SK-N-SH treated with all-trans-retinoic acid at 6 μM for 48 hours (cell line): ENCODE measurements around the gene MAP4K4.
"Not testable (repeated sequence)": the region's sequence is repeated elsewhere in the genome, so short reads cannot be mapped to it uniquely, and the experiment has no call there.

ENCODE experiments used
- ATAC-seq: fragments of 200-7000 bp; cut with Tn5 transposase; 3 replicates; pipeline ENCODE4 v1.9.1; 2020; ENCODE audit warnings: mild to moderate bottlenecking, moderate library complexity
- ARNTL ChIP-seq: fragments of 450-650 bp; formaldehyde crosslinking; IDR thresholded peaks from 2 replicates; pipeline ENCODE4 v1.5.0; 2020; ENCODE audit warnings: low read depth, mild to moderate bottlenecking, moderate library complexity, borderline replicate concordance
- BACH2 ChIP-seq: fragments of 250-450 bp; sonication (Bioruptor Pico); IDR thresholded peaks from 2 replicates; pipeline ENCODE4 v1.9.0; 2021; ENCODE audit warnings: mild to moderate bottlenecking, borderline replicate concordance
- CREB5 ChIP-seq: fragments of 250-450 bp; sonication (Bioruptor Pico); IDR thresholded peaks from 2 replicates; pipeline ENCODE4 v1.5.1; 2020; ENCODE audit warnings: low read depth, mild to moderate bottlenecking, moderate library complexity
- CSDC2 ChIP-seq: fragments of 250-450 bp; sonication (Bioruptor Pico); IDR thresholded peaks from 2 replicates; pipeline ENCODE4 v1.5.0; 2020; ENCODE audit warnings: mild to moderate bottlenecking, moderate library complexity
- CSRNP3 ChIP-seq: fragments of 250-450 bp; sonication (Bioruptor Pico); IDR thresholded peaks from 2 replicates; pipeline ENCODE4 v1.5.1; 2021; ENCODE audit warnings: mild to moderate bottlenecking, moderate library complexity
- ESRRG ChIP-seq: fragments of 250-450 bp; sonication (Bioruptor Pico); IDR thresholded peaks from 2 replicates; pipeline ENCODE4 v1.6.1; 2021; ENCODE audit warnings: mild to moderate bottlenecking
- GLIS3 ChIP-seq: fragments of 250-450 bp; sonication (Bioruptor Pico); IDR thresholded peaks from 2 replicates; pipeline ENCODE4 v1.5.0; 2020; ENCODE audit warnings: mild to moderate bottlenecking, moderate library complexity
- OSR1 ChIP-seq: fragments of 250-450 bp; sonication (Bioruptor Pico); IDR thresholded peaks from 2 replicates; pipeline ENCODE4 v1.8.0; 2022; ENCODE audit warnings: moderate library complexity, mild to moderate bottlenecking, inconsistent platforms
- PATZ1 ChIP-seq: fragments of 250-450 bp; sonication (Bioruptor Pico); IDR thresholded peaks from 2 replicates; pipeline ENCODE4 v1.8.0; 2020; ENCODE audit warnings: mild to moderate bottlenecking, moderate library complexity, borderline replicate concordance
- POU6F1 ChIP-seq: fragments of 250-450 bp; sonication (Bioruptor Pico); IDR thresholded peaks from 2 replicates; pipeline ENCODE4 v1.8.0; 2021; ENCODE audit warnings: low read depth, mild to moderate bottlenecking, moderate library complexity, borderline replicate concordance
- RARB ChIP-seq: fragments of 250-450 bp; sonication (Bioruptor Pico); IDR thresholded peaks from 2 replicates; pipeline ENCODE4 v1.8.0; 2021; ENCODE audit warnings: mild to moderate bottlenecking, moderate library complexity
- SNAI2 ChIP-seq: fragments of 250-450 bp; sonication (Bioruptor Pico); IDR thresholded peaks from 2 replicates; pipeline ENCODE4 v1.5.0; 2020; ENCODE audit warnings: mild to moderate bottlenecking, moderate library complexity
- TCF4 ChIP-seq: fragments of 250-450 bp; sonication (Bioruptor Pico); IDR thresholded peaks from 2 replicates; pipeline ENCODE4 v1.8.0; 2021; ENCODE audit warnings: mild to moderate bottlenecking, moderate library complexity, borderline replicate concordance
- TOX ChIP-seq: fragments of 250-450 bp; sonication (Bioruptor Pico); IDR thresholded peaks from 2 replicates; pipeline ENCODE4 v1.8.0; 2021; ENCODE audit warnings: mild to moderate bottlenecking, moderate library complexity, borderline replicate concordance
- TSHZ2 ChIP-seq: fragments of 250-450 bp; sonication (Bioruptor Pico); IDR thresholded peaks from 2 replicates; pipeline ENCODE4 v1.5.0; 2020; ENCODE audit warnings: mild to moderate bottlenecking, moderate library complexity
- ZFP3 ChIP-seq: fragments of 250-450 bp; sonication (Bioruptor Pico); IDR thresholded peaks from 2 replicates; pipeline ENCODE4 v1.5.0; 2020; ENCODE audit warnings: mild to moderate bottlenecking, moderate library complexity
- ZFP30 ChIP-seq: fragments of 450-650 bp; formaldehyde crosslinking; IDR thresholded peaks from 2 replicates; pipeline ENCODE4 v1.5.0; 2022; ENCODE audit warnings: mild to moderate bottlenecking, moderate library complexity
- ZNF565 ChIP-seq: fragments of 450-650 bp; formaldehyde crosslinking; conservative IDR thresholded peaks from 2 replicates; pipeline ENCODE4 v1.5.0; 2020; ENCODE audit warnings: low read depth, mild to moderate bottlenecking, moderate library complexity
- ZNF70 ChIP-seq: fragments of 450-650 bp; formaldehyde crosslinking; IDR thresholded peaks from 2 replicates; pipeline ENCODE4 v1.5.0; 2020; ENCODE audit warnings: mild to moderate bottlenecking, moderate library complexity
- ZNF8 ChIP-seq: fragments of 450-650 bp; formaldehyde crosslinking; IDR thresholded peaks from 2 replicates; pipeline ENCODE4 v1.5.0; 2020; ENCODE audit warnings: mild to moderate bottlenecking, moderate library complexity

MAP4K4 gene

GRCh38 chr2:101773137-101773536 lies 75.6 kb downstream of the MAP4K4 start:
- TF ChIP-seq OSR1 (no peak), CSRNP3 (CRISPR knock-in tag) (no peak)
- TF ChIP-seq, all 23 proteins: peak for 0

GRCh38 chr2:101773961-101774360 lies 76.5 kb downstream of the MAP4K4 start:
- not testable (repeated sequence) for ATAC-seq

More at GRCh38 chr2:101773137-101773536, 75.6 kb downstream of the MAP4K4 start:
- ATAC-seq: no peak

- ATAC-seq: no peak; the same call in 2 of the 3 replicates
- TF ChIP-seq ARNTL (CRISPR knock-in tag): no peak
- TF ChIP-seq TSHZ2: no peak
- no peak for TF ChIP-seq BACH2
- no peak for TF ChIP-seq OSR1
- TF ChIP-seq ZNF70 (CRISPR knock-in tag): no peak
- TF ChIP-seq CSRNP3 (CRISPR knock-in tag): no peak
- TF ChIP-seq TOX (CRISPR knock-in tag): no peak
- no peak for TF ChIP-seq ZFP30 (CRISPR knock-in tag)
- TF ChIP-seq TCF4: no peak
- no peak for TF ChIP-seq GLIS3 (CRISPR knock-in tag)
- no peak for TF ChIP-seq CSDC2 (CRISPR knock-in tag)
- TF ChIP-seq ZFP3 (CRISPR knock-in tag): no peak
- no peak for TF ChIP-seq POU6F1 (CRISPR knock-in tag)
- no peak for TF ChIP-seq ZNF8 (CRISPR knock-in tag)
- no peak for TF ChIP-seq ZNF565
- no peak for TF ChIP-seq SNAI2
- TF ChIP-seq PATZ1 (CRISPR knock-in tag): no peak
These were observed 77.6 kb downstream of the MAP4K4 start for GRCh38 chr2:101775092-101775491.

GRCh38 chr2:101775636-101776035 lies 78.1 kb downstream of the MAP4K4 start:
- ATAC-seq: no peak
- TF ChIP-seq TOX (CRISPR knock-in tag) (no peak), ESRRG (CRISPR knock-in tag) (no peak), PATZ1 (CRISPR knock-in tag) (no peak), ZFP3 (CRISPR knock-in tag) (no peak), TCF4 (no peak), CSRNP3 (CRISPR knock-in tag) (no peak), GLIS3 (CRISPR knock-in tag) (no peak), CREB5 (CRISPR knock-in tag) (no peak), ZNF8 (CRISPR knock-in tag) (no peak), ZNF70 (CRISPR knock-in tag) (no peak), RARB (CRISPR knock-in tag) (no peak)
